ENCODE results near the gene TPM4.
A peak's percentile ranks its signal among the peaks of the same experiment; 100 is the strongest.
"Not testable (repeated sequence)": the region's sequence is repeated elsewhere in the genome, so short reads cannot be mapped to it uniquely, and the experiment has no call there.

TPM4 gene

DNA sequence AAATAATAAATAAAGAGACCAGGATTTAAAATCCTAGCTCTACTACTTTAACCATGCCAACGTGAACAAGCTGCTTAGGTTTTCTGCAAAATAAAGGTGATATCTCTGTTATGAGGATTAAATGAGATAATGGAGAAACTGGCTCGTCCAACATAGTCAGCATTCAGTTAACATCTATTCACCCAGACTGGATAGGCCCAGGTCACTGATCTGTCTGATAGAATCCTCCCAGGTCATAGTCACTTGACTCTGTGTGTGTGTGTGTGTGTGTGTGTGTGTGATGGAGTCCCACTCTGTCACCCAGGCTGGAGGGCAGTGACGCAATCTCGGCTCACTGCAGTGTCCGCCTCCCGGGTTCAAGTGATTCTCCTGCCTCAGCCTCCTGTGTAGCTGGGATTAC lies 22.5 kb downstream of the TPM4 start:
- no peak overlapping the region for H3K4me3 ChIP-seq (ENCODE audit: low read depth, low read length)
- DNase-seq (ENCODE audit: low read depth) = no peak
- TF ChIP-seq, protein P1, sequence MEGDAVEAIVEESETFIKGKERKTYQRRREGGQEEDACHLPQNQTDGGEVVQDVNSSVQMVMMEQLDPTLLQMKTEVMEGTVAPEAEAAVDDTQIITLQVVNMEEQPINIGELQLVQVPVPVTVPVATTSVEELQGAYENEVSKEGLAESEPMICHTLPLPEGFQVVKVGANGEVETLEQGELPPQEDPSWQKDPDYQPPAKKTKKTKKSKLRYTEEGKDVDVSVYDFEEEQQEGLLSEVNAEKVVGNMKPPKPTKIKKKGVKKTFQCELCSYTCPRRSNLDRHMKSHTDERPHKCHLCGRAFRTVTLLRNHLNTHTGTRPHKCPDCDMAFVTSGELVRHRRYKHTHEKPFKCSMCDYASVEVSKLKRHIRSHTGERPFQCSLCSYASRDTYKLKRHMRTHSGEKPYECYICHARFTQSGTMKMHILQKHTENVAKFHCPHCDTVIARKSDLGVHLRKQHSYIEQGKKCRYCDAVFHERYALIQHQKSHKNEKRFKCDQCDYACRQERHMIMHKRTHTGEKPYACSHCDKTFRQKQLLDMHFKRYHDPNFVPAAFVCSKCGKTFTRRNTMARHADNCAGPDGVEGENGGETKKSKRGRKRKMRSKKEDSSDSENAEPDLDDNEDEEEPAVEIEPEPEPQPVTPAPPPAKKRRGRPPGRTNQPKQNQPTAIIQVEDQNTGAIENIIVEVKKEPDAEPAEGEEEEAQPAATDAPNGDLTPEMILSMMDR (conservative IDR thresholded peaks at IDR 0.05; ENCODE audit: low read depth, low read length) = no peak

DNA sequence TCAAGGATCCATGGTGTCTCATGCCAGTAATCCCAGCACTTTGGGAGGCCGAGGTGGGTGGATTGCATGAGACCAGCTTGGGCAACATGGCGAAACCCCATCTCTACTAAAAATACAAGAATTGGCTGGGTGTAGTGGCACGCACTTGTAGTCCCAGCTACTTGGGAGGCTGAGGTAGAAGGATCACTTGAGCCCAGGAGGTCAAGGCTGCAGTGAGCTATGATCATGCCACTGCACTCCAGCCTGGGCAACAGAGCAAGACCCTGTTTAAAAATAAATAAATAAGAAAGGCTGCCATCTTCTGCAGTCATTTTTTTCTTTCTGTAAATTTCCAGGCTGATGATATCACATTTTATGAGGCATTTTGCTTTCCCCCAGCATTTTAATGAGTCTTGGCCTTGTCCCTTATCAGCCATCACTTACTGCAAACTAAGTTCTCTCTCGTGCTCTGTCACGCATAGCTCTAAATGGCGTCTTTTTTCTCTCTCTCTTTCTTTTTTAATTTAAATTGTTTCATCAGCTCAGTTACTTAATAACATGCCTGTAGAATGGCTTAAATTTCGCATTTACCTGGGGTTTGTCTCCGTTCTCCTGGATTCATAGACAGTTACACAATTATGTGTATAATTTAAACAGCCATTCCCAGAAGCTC lies 23.1 kb downstream of the TPM4 start:
- H3K4me3 ChIP-seq (ENCODE audit: low read depth, low read length); DNase-seq (ENCODE audit: low read depth): not testable (repeated sequence)

DNA sequence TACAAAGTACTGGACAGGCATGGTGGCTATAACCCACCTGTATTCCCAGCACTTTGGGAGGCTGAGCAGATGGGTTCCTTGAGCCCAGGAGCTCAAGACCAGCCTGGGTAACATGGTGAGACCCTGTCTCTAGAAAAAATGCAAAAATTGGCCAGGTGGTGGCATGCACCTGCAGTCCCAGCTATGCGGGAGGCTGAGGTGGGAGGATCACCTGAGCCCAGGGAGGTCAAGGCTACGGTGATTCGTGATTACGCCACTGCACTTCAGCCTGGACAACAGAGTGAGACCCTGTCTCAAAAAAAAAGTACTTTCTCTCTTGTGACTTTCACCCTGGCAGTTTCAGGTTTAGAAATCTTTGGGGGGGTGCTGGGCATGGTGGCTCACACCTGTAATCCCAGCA lies 24.2 kb downstream of the TPM4 start:
- DNase-seq (ENCODE audit: low read depth) = no peak
- TF ChIP-seq, protein P1 (conservative IDR thresholded peaks at IDR 0.05; ENCODE audit: low read depth, low read length) = no peak
- H3K4me3 ChIP-seq (ENCODE audit: low read depth, low read length) = no peak overlapping the region

DNA sequence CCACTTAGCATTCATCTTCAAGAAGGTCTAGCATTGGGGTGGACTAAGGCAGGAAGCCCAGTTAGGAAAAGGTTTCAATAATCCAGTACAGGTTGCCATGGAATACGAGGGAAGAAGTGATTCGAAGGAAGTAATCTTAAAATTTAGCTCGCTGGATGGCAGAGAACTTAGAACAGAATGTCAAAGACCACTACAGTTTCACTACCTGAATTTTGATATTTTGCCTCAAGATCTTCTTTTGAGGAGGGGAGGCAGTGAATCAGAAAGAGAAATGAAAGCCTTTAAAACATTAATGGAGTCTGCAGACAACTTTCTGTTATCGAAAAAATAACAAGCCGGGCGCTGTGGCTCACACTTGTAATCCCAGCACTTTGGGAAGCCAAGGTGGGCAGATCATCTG lies 28.4 kb downstream of the TPM4 start:
- no peak overlapping the region for H3K4me3 ChIP-seq (ENCODE audit: low read depth, low read length)
- DNase-seq (ENCODE audit: low read depth) = no peak
- TF ChIP-seq, protein P1 (conservative IDR thresholded peaks at IDR 0.05; ENCODE audit: low read depth, low read length) = no peak

DNA sequence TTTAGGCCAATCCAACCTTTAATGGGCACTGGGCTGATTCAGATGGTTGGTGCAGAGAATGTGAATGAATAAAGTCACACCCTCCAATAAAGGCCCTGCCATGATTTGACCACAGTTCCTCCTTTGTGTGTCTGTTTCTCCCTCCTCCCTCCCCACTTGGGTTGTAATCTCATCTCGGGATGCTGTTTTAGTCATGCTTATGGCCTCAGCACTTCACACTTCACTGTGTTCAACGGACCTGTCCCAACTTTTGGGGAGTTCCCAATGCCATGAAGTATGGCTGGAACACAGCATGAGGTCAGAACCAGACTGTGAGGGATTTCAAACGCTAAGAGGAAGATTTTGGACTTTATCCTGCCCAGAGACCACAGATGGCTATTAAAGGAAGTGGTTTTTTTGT lies 29.8 kb downstream of the TPM4 start:
- peak; percentile 55 for DNase-seq (ENCODE audit: low read depth)
- no peak overlapping the region for H3K4me3 ChIP-seq (ENCODE audit: low read depth, low read length)
- TF ChIP-seq, protein P1 (conservative IDR thresholded peaks at IDR 0.05; ENCODE audit: low read depth, low read length) = no peak

DNA sequence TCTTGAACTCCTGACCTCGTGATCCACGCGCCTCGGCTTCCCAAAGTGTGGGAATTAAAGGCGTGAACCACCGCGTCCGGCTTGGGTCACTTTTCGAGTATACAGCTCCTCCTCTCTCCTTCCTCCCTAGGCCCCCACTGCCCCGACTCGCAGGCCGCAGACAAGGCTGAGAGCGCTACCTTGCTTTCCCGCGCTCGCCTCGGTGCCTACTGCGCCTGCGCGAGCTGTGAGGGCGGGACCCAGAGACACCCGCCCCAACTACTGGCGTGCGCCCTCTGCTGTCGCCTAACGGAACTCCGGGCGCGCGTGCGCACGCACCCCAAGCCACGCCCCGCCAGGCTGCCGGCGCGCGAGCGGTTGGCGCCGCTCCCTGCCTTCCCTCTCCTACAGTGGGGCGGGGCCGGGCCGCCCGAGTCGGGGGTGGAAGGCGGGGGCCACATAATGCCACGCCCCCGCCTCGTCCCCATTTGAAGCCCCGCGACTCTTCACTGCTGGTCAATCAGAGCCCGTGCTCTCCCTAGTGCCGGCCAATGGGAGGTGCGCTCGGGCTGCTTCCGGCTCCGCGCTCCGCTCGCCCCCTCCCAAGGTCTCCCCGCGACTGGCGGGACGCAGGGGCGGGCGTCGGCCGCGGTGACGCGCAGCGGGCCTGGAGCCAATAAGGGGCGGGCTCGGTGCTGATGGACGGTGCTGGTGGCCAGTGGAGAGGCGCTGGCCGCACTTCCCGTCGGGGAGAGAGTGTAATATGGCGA lies 35.0 kb downstream of the TPM4 start, which contains the start of gene RAB8A:
RAB8A (plus strand) TSS at position 730 of the 749 bp plus-strand sequence; CDS start at position 743, 13 bp downstream.
- peak; percentile 100 for DNase-seq (ENCODE audit: low read depth)
- TF ChIP-seq, protein P1 (conservative IDR thresholded peaks at IDR 0.05; ENCODE audit: low read depth, low read length) = peak; percentile 72
- peak within 1 kb of the TSS; percentile 77 for H3K4me3 ChIP-seq (ENCODE audit: low read depth, low read length)

DNA sequence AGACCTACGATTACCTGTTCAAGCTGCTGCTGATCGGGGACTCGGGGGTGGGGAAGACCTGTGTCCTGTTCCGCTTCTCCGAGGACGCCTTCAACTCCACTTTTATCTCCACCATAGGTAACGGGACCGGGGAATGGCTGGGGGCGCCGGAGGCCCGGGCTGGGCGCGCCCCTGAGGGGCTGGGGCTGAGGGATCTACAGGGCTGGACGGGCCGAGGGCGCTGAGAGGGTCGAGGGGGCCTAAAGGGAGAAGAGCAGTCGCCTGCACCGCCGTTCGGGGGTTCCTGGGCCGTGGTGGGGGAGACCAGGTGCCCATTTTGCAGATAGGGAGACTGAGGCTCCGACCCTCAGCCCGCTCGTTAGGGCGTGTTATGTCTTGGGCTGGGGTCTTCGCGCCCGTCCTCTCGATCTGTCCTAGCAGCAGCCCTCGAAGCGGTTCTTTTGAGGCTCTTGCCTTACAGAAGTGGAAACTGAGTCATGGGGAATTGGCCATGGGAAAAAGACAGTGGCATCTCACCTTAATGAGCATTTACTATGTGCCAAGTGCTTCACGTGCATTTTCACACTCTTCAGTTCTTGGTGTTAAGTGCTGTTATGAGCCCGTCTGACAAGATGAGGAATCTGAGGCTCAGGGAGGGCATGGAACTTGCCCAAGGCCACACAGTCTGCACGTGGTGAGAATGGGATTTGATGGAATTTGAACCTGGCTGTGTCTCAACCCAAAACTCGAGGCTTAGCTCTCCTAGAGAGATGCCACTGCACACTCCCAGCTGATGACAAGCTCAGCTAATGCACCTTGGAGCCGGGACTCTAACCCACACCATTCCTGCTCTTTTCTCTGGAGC lies 35.8 kb downstream of the TPM4 start:
- H3K4me3 ChIP-seq (ENCODE audit: low read depth, low read length) = peak overlapping the region; percentile 77
- TF ChIP-seq, protein P1 (conservative IDR thresholded peaks at IDR 0.05; ENCODE audit: low read depth, low read length) = no peak
- no peak for DNase-seq (ENCODE audit: low read depth)
